Smooth muscle cell (in vitro differentiated cells): ENCODE measurements around the gene LHX2. TPM values are rescaled to one million over a fixed set of nuclear protein-coding genes. Genes with fewer than 3 reads are reported as not detected.
A peak's percentile ranks its signal among the peaks of the same experiment; 100 is the strongest.

Source experiments
- DNase-seq: peaks from one replicate; lab custom pipeline; 2025; ENCODE audit not compliant: unreplicated experiment; lab: John Stamatoyannopoulos, UW
- H2AFZ ChIP-seq: fragments of 200-600 bp; sonication (generic); 2 replicates; pipeline ENCODE4 v1.6.0; 2016; ENCODE audit warnings: antibody characterized with exemption, low read depth, mild to moderate bottlenecking
- H3F3A ChIP-seq: fragments of 200-600 bp; sonication (generic); 2 replicates; pipeline ENCODE4 v1.6.0; 2017; ENCODE audit warnings: antibody characterized with exemption, low read depth
- H3K27ac ChIP-seq: fragments of 200-600 bp; sonication (generic); 2 replicates; pipeline ENCODE4 v1.5.1; 2016; ENCODE audit warnings: low read depth, mild to moderate bottlenecking
- H3K27me3 ChIP-seq: fragments of 200-600 bp; sonication (generic); 2 replicates; pipeline ENCODE4 v1.6.1; 2016; ENCODE audit warnings: low read depth, mild to moderate bottlenecking
- H3K36me3 ChIP-seq: fragments of 200-600 bp; sonication (generic); 2 replicates; pipeline ENCODE4 v1.5.1; 2016; ENCODE audit warnings: low read depth
- H3K4me1 ChIP-seq: fragments of 200-600 bp; sonication (generic); 2 replicates; pipeline ENCODE4 v1.5.1; 2016; ENCODE audit warnings: low read depth
- H3K4me2 ChIP-seq: fragments of 200-600 bp; sonication (generic); 2 replicates; pipeline ENCODE4 v1.6.0; 2016; ENCODE audit warnings: mild to moderate bottlenecking
- H3K4me3 ChIP-seq: fragments of 200-600 bp; sonication (generic); 2 replicates; pipeline ENCODE4 v1.5.1; 2016; ENCODE audit warnings: mild to moderate bottlenecking
- H3K79me2 ChIP-seq: fragments of 200-600 bp; sonication (generic); 2 replicates; pipeline ENCODE4 v1.6.0; 2016; ENCODE audit warnings: low read depth, mild to moderate bottlenecking
- H3K9ac ChIP-seq: fragments of 200-600 bp; sonication (generic); 2 replicates; pipeline ENCODE4 v1.6.0; 2016; ENCODE audit warnings: low read depth
- H3K9me3 ChIP-seq: fragments of 200-600 bp; sonication (generic); replicated peaks from 2 replicates; pipeline ENCODE4 v1.5.1; 2016; ENCODE audit warnings: low read depth
- H4K20me1 ChIP-seq: fragments of 200-600 bp; sonication (generic); 2 replicates; pipeline ENCODE4 v1.6.0; 2016; ENCODE audit warnings: low read depth
- WGBS: methylation state at CpG from one replicate; pipeline ENCODE4 v1.1.7; 2016; ENCODE audit warnings: low lambda C conversion rate; 5-methylcytosine and 5-hydroxymethylcytosine counted together
- polyA plus RNA-seq: library from polyadenylated mRNA; unstranded; fragments of >200 nt; fragmentation: Nextera tagmentation; extraction: Ambion mirVana; gene quantifications from 2 replicates; pipeline ENCODE4 v1.2.1, GENCODE V29; 2016
- total RNA-seq: library from RNA; depleted of rRNA; stranded (reverse); fragments of >200 nt; gene quantifications from 2 replicates; pipeline ENCODE4 v1.2.3, GENCODE V29; 2014
- TF ChIP-seq, protein P1 (sequence below): fragments of 200-600 bp; sonication (generic); IDR thresholded peaks from 2 replicates; pipeline ENCODE4 v1.5.1; 2017; ENCODE audit warnings: borderline replicate concordance, mild to moderate bottlenecking, antibody characterized with exemption; ENCODE audit not compliant: insufficient read depth, poor library complexity, severe bottlenecking

Gene LHX2
- total and polyA plus RNA-seq, 2 experiments from 2014 or later: not detected

DNA sequence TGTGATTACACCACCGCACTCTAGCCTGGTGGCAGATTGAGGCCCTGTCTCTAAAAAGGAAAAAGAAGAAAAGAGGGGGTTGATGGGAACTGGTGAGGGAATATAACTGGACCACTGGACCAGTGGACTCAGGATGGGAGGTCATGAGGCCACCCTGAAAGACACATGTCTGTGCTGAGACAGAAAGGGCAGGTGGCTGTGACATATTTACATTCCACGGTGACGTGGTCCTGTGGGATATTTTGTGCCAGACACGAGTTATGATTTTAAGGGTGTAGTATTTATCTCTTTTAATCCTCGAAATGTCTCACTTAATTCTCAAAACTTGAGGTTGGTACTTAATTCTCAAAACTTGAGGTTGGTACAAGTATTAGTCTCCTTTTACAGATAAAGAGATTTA is 32.9 kb downstream of the LHX2 start:
- Histone ChIP-seq H3K27ac (no peak overlapping the region), H3K79me2 (no peaks in the 10 kb centered on the region), H3K9ac (no peak overlapping the region), H3K4me1 (peaks cover 16% of the 10 kb centered on the region), H3K4me3 (no peak overlapping the region), H3K4me2 (no peak overlapping the region), H3K9me3 (no peaks in the 10 kb centered on the region), H3F3A (peaks cover 13% of the 10 kb centered on the region), H3K36me3 (no peaks in the 10 kb centered on the region), H3K27me3 (peaks cover 14% of the 10 kb centered on the region), H4K20me1 (no peaks in the 10 kb centered on the region), H2AFZ (no peak overlapping the region)
- no peak for DNase-seq
- TF ChIP-seq, protein P1, sequence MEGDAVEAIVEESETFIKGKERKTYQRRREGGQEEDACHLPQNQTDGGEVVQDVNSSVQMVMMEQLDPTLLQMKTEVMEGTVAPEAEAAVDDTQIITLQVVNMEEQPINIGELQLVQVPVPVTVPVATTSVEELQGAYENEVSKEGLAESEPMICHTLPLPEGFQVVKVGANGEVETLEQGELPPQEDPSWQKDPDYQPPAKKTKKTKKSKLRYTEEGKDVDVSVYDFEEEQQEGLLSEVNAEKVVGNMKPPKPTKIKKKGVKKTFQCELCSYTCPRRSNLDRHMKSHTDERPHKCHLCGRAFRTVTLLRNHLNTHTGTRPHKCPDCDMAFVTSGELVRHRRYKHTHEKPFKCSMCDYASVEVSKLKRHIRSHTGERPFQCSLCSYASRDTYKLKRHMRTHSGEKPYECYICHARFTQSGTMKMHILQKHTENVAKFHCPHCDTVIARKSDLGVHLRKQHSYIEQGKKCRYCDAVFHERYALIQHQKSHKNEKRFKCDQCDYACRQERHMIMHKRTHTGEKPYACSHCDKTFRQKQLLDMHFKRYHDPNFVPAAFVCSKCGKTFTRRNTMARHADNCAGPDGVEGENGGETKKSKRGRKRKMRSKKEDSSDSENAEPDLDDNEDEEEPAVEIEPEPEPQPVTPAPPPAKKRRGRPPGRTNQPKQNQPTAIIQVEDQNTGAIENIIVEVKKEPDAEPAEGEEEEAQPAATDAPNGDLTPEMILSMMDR: no peak
- 94% methylated on average over 5 of the region's 5 CpGs for WGBS

DNA sequence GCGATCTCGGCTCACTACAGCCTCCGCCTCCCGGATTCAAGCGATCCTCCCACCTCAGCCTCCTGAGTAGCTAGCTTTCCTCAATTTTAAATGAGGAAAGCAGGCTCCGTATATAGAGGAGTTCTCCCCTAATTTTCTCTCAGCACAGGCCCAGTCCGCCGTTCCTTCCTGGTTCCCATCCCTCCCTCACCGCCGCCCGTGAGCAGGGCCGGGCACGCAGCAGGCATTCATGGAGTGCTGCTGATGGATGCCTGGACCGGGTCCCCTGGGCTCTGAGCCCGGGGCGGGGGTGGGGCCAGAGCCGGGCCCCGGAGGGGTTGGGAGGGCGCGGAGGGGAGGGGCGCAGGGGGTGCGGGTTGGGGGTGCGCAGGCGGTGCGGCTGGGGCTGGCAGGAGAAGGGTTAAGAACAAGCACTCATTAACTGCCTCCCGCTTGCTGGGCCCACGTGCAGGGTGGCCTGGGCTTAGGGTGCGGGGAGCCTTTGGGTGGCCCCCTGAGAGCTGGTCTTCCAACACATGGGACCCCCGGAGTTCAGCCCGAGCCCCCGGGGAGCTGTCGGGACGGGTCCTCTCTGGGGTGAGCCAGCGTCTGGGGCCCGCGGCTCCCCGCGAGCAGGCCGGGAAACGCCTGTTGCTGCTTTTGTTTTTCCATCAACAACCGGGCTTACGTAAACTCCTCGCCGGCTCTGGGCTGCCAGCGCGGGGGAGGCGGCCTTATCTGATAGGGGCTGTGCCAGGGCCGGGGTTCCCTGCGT is 33.7 kb downstream of the LHX2 start:
- Histone ChIP-seq H3K27ac (no peak overlapping the region), H3K4me1 (peaks cover 16% of the 10 kb centered on the region), H3K4me3 (peak overlapping the region; percentile 40), H2AFZ (peak overlapping the region; percentile 33), H3K9me3 (no peaks in the 10 kb centered on the region), H3K4me2 (peak overlapping the region; percentile 86), H4K20me1 (no peaks in the 10 kb centered on the region), H3K36me3 (no peaks in the 10 kb centered on the region), H3F3A (peaks cover 13% of the 10 kb centered on the region), H3K79me2 (no peaks in the 10 kb centered on the region), H3K27me3 (peaks cover 14% of the 10 kb centered on the region), H3K9ac (peak overlapping the region; percentile 61)
- peak; percentile 32 for DNase-seq
- TF ChIP-seq, protein P1: no peak
- WGBS: 17% methylated on average over 42 of the region's 49 CpGs

DNA sequence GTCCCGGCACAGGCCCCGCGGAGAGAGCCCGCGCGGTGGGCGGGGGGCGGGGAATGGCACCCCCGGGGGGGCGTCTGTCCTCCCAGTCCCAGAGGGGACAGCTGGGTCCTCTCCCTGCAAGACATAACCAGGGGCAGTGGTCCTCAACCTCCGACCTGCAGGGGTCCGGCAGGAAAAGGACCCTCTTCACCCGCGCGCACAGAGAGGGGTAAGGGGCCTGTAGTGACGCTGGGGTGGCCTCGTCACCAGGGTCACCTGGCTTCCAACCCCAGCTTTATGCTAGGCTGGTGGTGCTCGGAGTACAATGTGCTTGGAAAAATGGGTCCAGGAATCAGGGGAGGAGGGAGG is 34.2 kb downstream of the LHX2 start:
- Histone ChIP-seq H3K4me2 (peak overlapping the region; percentile 86), H2AFZ (peak overlapping the region; percentile 33), H3K4me1 (peaks cover 11% of the 10 kb centered on the region), H3K9ac (no peak overlapping the region), H3K4me3 (peak overlapping the region; percentile 40), H3K36me3 (no peaks in the 10 kb centered on the region), H3K79me2 (no peaks in the 10 kb centered on the region), H3K9me3 (no peaks in the 10 kb centered on the region), H3K27me3 (peaks cover 14% of the 10 kb centered on the region), H3F3A (peaks cover 13% of the 10 kb centered on the region), H4K20me1 (no peaks in the 10 kb centered on the region), H3K27ac (no peak overlapping the region)
- TF ChIP-seq, protein P1: no peak
- WGBS: 37% methylated on average over 10 of the region's 18 CpGs
- DNase-seq: no peak

DNA sequence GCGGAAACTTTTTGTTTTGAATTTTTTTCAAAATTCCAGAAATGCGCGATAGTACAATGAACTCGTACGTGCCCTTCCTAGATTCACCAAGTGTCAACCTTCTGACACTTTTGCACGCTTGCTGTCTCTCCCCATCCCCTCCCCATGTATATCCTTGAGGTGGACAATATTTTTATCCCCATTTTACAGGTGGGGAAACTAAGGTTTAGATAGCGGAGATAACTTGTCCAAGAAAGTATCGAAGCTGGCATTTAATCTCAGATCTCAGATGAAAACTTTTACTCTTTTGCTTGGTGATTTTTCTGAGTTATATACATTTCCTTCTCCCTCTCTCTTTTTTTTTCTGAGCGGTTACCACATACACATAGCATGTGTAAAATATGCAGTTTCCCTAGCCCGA is 34.6 kb downstream of the LHX2 start:
- Histone ChIP-seq H3K4me2 (no peak overlapping the region), H3K4me1 (peaks cover 11% of the 10 kb centered on the region), H3K27me3 (peaks cover 13% of the 10 kb centered on the region), H3K27ac (no peak overlapping the region), H3K36me3 (no peaks in the 10 kb centered on the region), H3K9me3 (no peaks in the 10 kb centered on the region), H3K79me2 (no peaks in the 10 kb centered on the region), H4K20me1 (no peaks in the 10 kb centered on the region), H3K9ac (no peak overlapping the region), H3K4me3 (peak overlapping the region; percentile 40), H2AFZ (no peak overlapping the region), H3F3A (peaks cover 13% of the 10 kb centered on the region)
- 91% methylated on average over 10 of the region's 10 CpGs for WGBS
- DNase-seq: no peak
- TF ChIP-seq, protein P1: no peak
